ENCODE measurements around the gene ECM1.

The ECM1 gene

GRCh38 chr1:150560011-150560438 is 52.1 kb downstream of the ECM1 start:
- peak; percentile 88 for DNase-seq

- DNase-seq: peak; percentile 93
These were observed 52.8 kb downstream of the ECM1 start for GRCh38 chr1:150560576-150561253.

- peak; percentile 86 for DNase-seq
These were observed 53.5 kb downstream of the ECM1 start for GRCh38 chr1:150561254-150561973.

- peak; percentile 95 for DNase-seq
These were observed 54.1 kb downstream of the ECM1 start for GRCh38 chr1:150561974-150562445.

- peak; percentile 88 for DNase-seq
These were observed 54.8 kb downstream of the ECM1 start for GRCh38 chr1:150562446-150563339.
